WI38 (cell line): ENCODE data around the gene IRAK1.

Experiments
- H3K4me3 ChIP-seq: 2 replicates; pipeline ENCODE4 v1.5.1; 2011; ENCODE audit warnings: low read depth, mild to moderate bottlenecking, control low read depth, low read length
- CTCF ChIP-seq: IDR thresholded peaks from 2 replicates; pipeline ENCODE4 v1.5.1; 2012; ENCODE audit warnings: low read depth, mild to moderate bottlenecking, control low read depth, low read length

The IRAK1 gene

GRCh38 chrX:154046940-154047610, 27.4 kb upstream of the IRAK1 start:
- no peak for TF ChIP-seq CTCF
- H3K4me3 ChIP-seq: no peak overlapping the region

DNA sequence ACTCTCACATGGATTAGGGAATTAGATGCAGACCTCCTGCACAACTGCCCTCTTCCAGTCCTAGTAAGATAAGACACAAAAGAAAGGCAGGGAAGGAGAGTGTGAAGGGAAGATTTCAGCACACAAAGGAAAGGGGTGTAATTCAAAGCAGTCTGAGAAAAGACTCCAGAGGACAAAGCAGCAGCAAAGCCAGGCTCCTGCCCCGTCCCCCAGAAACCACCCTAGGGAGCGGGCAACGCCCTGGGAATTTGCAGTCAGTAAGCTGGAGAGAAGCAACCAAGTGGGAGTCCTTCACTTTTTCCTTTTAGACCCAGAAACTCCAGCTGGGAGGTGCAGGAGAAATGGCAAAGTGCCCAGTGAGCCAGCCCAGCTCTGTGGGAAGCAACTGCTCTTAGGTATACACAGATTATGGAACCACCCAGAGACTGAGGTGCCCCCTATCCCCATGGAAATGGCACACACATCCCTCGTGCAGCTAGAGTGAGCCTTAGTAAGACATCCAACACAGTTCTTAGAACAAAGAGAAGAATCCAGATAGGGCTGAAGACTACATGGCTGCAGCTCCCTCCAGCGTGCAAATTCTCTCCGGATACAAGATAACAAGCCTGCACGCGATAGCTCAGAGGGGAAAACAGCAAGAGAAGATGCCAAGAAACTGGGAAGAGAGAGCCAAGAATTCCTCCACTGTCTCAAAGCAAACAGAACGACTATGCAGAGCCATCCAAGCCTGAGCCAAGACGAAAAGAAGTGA, 26.5 kb upstream of the IRAK1 start:
- no peak for TF ChIP-seq CTCF
- H3K4me3 ChIP-seq: no peak overlapping the region

GRCh38 chrX:154044091-154044490, 24.4 kb upstream of the IRAK1 start:
- TF ChIP-seq CTCF: no peak
- no peak overlapping the region for H3K4me3 ChIP-seq

- no peak for TF ChIP-seq CTCF
- H3K4me3 ChIP-seq: no peak overlapping the region
Observed at GRCh38 chrX:154043003-154043763, 23.5 kb upstream of the IRAK1 start.

DNA sequence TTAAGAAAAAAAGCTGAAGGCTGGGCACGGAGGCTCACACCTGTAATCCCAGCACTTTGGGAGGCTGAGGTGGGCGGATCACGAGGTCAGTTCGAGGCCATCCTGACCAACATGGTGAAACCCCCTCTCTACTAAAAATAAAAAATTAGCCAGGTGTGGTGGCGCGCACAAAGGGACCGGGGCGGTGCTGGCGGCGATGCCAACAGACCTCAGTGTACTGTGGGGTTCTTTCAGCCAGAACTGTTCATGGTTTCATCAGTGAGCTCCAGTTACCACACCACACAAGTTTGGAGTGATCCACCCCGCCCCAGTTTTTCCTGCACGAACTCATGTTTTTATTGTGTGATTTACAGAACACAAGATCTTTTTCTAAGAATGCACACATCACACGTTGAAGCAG, 21.2 kb upstream of the IRAK1 start:
- no peak for TF ChIP-seq CTCF
- H3K4me3 ChIP-seq: no peak overlapping the region

DNA sequence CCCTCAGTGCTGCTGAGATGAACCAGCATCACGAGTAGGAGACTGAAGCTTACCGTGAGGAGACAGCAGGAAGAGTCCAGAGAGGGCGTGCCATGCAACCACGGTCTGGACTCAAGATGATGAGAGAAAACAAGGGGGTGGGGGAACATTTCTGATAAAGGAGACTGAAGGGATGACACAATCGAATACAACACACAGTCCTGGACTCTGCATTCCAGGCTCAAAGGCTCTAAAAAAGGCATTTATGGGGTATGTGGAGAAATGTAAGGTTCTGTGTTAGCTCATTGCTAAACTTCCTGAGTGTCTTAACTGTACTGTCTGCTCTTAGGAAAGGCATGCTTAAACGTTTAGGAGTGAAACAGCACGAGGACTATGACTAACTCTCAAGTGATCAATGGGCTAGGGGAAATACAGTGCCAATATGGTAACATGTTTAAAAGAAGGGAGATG, 20.6 kb upstream of the IRAK1 start:
- H3K4me3 ChIP-seq: no peak overlapping the region
- TF ChIP-seq CTCF: no peak
